Measurements from ENCODE around the gene DMC1. TPM values are rescaled to one million over a fixed set of nuclear protein-coding genes. Genes with fewer than 3 reads are reported as not detected.

Gene DMC1
- total RNA-seq, 1 experiment from 2014 or later, result 3.2 TPM

GRCh38 chr22:38510416-38510970 is 59.5 kb downstream of the DMC1 start:
- Histone ChIP-seq H3K27me3 (ENCODE audit: control insufficient read depth, insufficient read depth, low read length) (no peaks in the 10 kb centered on the region), H3K4me1 (ENCODE audit: control insufficient read depth, insufficient read depth, low read length) (peaks cover 4% of the 10 kb centered on the region; the same call in 1 of the 2 replicates), H3K9me3 (ENCODE audit: control insufficient read depth, insufficient read depth, low read depth, low read length) (no peaks in the 10 kb centered on the region), H3K36me3 (ENCODE audit: control insufficient read depth, insufficient read depth, low read length) (no peaks in the 10 kb centered on the region; the same call in 1 of the 2 replicates), H3K4me3 (ENCODE audit: low read depth in 2 of 2, low read length in 2 of 2) (no peak overlapping the region), H3K27ac (ENCODE audit: low read length) (no peak overlapping the region)
- BruUV-seq (replicated peaks), result no TSS peak
- TF ChIP-seq POLR2AphosphoS5 (IDR thresholded peaks at IDR 0.05; ENCODE audit: low read depth, low read length), result no peak
- TF ChIP-seq SIN3A (IDR thresholded peaks at IDR 0.05; ENCODE audit: borderline replicate concordance, insufficient read depth, low read depth, low read length), result no peak
- no peak for TF ChIP-seq TCF7L2 (IDR thresholded peaks at IDR 0.05; ENCODE audit: low read depth, low read length)
- TF ChIP-seq REST (IDR thresholded peaks at IDR 0.05; ENCODE audit: insufficient read depth in 1 of 2, low read depth in 2 of 2, low read length in 1 of 2), result no peak
- TF ChIP-seq, protein P1, sequence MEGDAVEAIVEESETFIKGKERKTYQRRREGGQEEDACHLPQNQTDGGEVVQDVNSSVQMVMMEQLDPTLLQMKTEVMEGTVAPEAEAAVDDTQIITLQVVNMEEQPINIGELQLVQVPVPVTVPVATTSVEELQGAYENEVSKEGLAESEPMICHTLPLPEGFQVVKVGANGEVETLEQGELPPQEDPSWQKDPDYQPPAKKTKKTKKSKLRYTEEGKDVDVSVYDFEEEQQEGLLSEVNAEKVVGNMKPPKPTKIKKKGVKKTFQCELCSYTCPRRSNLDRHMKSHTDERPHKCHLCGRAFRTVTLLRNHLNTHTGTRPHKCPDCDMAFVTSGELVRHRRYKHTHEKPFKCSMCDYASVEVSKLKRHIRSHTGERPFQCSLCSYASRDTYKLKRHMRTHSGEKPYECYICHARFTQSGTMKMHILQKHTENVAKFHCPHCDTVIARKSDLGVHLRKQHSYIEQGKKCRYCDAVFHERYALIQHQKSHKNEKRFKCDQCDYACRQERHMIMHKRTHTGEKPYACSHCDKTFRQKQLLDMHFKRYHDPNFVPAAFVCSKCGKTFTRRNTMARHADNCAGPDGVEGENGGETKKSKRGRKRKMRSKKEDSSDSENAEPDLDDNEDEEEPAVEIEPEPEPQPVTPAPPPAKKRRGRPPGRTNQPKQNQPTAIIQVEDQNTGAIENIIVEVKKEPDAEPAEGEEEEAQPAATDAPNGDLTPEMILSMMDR (IDR thresholded peaks at IDR 0.05), result no peak
- intact Hi-C loops (cut with micrococcal nuclease; ENCODE audit: unreplicated experiment) (no loop called here), in situ Hi-C loops (cut with HindIII; ENCODE audit: low pct_unique_long_range_greater_than_20kb, low sequenced_read_pairs) (no loop called here)
- no peak for DNase-seq (ENCODE audit: low read depth, low spot score)
- ChIA-PET CTCF (no interaction called here), POLR2A (no interaction called here)
- ATAC-seq, result no peak

DNA sequence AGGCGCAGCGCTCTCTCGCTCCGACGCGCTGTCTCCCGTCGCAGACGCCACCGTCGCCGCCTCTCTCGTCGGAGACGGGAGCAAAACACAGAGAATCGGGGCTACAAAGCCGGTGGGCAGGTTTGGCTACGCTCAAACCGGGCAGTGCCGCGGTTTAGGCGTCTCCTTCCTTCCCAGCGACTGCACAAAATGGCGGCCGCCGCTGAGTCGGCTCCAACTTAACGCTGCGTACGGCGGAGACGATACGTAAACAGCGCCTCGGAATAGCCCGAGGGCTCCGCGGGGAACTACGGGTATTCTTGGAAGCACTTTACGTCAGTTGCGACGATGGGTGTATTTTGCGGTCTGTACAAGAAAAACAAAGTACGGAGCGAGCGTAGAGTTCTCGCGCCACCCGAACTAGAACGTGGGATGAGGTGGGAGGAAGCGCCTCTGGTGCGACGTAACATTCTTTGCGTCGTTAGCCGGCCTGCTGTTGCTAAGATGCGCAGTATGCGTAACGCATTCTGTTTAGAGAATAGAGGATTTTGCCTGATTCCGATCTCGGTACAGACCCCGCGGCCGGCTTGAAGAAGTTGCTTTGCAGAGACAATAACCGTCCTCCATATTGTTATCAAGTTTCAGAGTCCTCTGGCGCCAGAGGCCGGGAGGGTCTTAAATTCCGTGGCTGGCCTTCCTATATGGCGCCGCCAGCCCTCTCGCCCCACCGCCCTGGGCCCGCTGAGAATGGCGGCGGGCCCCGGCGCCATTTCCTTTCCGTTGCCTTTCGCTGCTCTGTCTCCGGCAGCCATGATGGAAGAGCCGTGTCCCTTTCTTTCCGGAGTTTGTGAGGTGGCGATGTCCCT is 63.6 kb downstream of the DMC1 start, which contains the start of gene DDX17:
Gene DDX17, minus strand, starts transcription at position 194 of the 845 bp plus-strand sequence.
- ATAC-seq, result peak; percentile 92
- Histone ChIP-seq H3K36me3 (ENCODE audit: control insufficient read depth, insufficient read depth, low read length) (peaks cover 21% of the 10 kb centered on the region), H3K4me3 (ENCODE audit: low read depth in 2 of 2, low read length in 2 of 2) (peak within 1 kb of the TSS; percentile 74 to 83), H3K27ac (ENCODE audit: low read length) (peak within 1 kb of the TSS; percentile 98), H3K4me1 (ENCODE audit: control insufficient read depth, insufficient read depth, low read length) (peaks cover 8% of the 10 kb centered on the region; the same call in 1 of the 2 replicates), H3K27me3 (ENCODE audit: control insufficient read depth, insufficient read depth, low read length) (no peaks in the 10 kb centered on the region), H3K9me3 (ENCODE audit: control insufficient read depth, insufficient read depth, low read depth, low read length) (no peaks in the 10 kb centered on the region)
- CTCF ChIA-PET, result interaction anchor here (0.6 kb wide), 1 partner anchor 263 kb away, joined by 4 read pairs; no protein-coding TSS in a partner anchor
- TF ChIP-seq POLR2AphosphoS5 (IDR thresholded peaks at IDR 0.05; ENCODE audit: low read depth, low read length), result peak; percentile 38
- TF ChIP-seq, protein P1 (IDR thresholded peaks at IDR 0.05), result no peak
- TSS peak; percentile 98 for BruUV-seq (replicated peaks)
- in situ Hi-C loops (cut with HindIII; ENCODE audit: low pct_unique_long_range_greater_than_20kb, low sequenced_read_pairs), result no loop called here
- peak; percentile 89 for DNase-seq (ENCODE audit: low read depth, low spot score)
- POLR2A ChIA-PET, result interaction anchor here (0.6 kb wide), 1 partner anchor 28 kb away, joined by 3 read pairs; no protein-coding TSS in a partner anchor
- intact Hi-C loops (cut with micrococcal nuclease; ENCODE audit: unreplicated experiment), result no loop called here
